ENCODE data around the gene CDNF. TPM values are rescaled to one million over a fixed set of nuclear protein-coding genes. Genes with fewer than 3 reads are reported as not detected.
"Not testable (repeated sequence)": the region's sequence is repeated elsewhere in the genome, so short reads cannot be mapped to it uniquely, and the experiment has no call there.

CDNF gene
- polyA plus RNA-seq, 1 donor (not counting 4 experiments of a cell fraction or from before 2014, with no cell fraction given): 1.4 TPM

- TF ChIP-seq EZH2 (IDR thresholded peaks at IDR 0.05; ENCODE audit: low read length): no peak
- no peak for TF ChIP-seq CTCF (optimal IDR thresholded peaks at IDR 0.05 in 1 of 3, IDR thresholded peaks at IDR 0.05 in 1 of 3, conservative IDR thresholded peaks at IDR 0.05 in 1 of 3; ENCODE audit: extremely low read depth in 1 of 3, insufficient read depth in 2 of 3, low read length in 3 of 3)
- DNase-seq (ENCODE audit: low read depth, low spot score) (no peak), FAIRE-seq (no peak)
- Histone ChIP-seq H4K20me1 (ENCODE audit: control insufficient read depth, extremely low read depth, insufficient read depth, low read length) (no peaks in the 10 kb centered on the region), H3K27ac (ENCODE audit: control insufficient read depth, insufficient read depth, low read length) (no peak overlapping the region), H3K79me2 (ENCODE audit: control insufficient read depth, insufficient read depth, low read length) (no peaks in the 10 kb centered on the region), H3K27me3 (ENCODE audit: control insufficient read depth, extremely low read depth, insufficient read depth, low read length) (no peaks in the 10 kb centered on the region), H3K9me1 (ENCODE audit: control insufficient read depth, extremely low read depth, insufficient read depth, low read length) (no peaks in the 10 kb centered on the region), H3K4me2 (ENCODE audit: control insufficient read depth, extremely low read depth, insufficient read depth, low read depth, low read length) (no peak overlapping the region), H3K9ac (ENCODE audit: control insufficient read depth, extremely low read depth, insufficient read depth, low read length) (no peak overlapping the region), H3K4me3 (ENCODE audit: control insufficient read depth in 2 of 3, extremely low read depth in 1 of 3, insufficient read depth in 2 of 3, low read depth in 1 of 3, low read length in 3 of 3) (no peak overlapping the region), H3K36me3 (ENCODE audit: control insufficient read depth in 2 of 2, extremely low read depth in 1 of 2, insufficient read depth in 2 of 2, low read length in 2 of 2) (no peaks in the 10 kb centered on the region), H2AFZ (ENCODE audit: control insufficient read depth, low read length) (no peak overlapping the region), H3K9me3 (ENCODE audit: control insufficient read depth, low read depth, low read length) (no peaks in the 10 kb centered on the region), H3K4me1 (ENCODE audit: control insufficient read depth, extremely low read depth, insufficient read depth, low read length) (peaks cover 11% of the 10 kb centered on the region)
- dilution Hi-C loops (cut with MboI; ENCODE audit: extremely low pct_ligation_motif_present, low sequenced_read_pairs): no loop called here
Measured at GRCh38 chr10:14820775-14821154, 17.1 kb downstream of the CDNF start.

- Histone ChIP-seq H3K4me3 (ENCODE audit: control insufficient read depth in 2 of 3, extremely low read depth in 1 of 3, insufficient read depth in 2 of 3, low read depth in 1 of 3, low read length in 3 of 3) (no peak overlapping the region), H3K9me1 (ENCODE audit: control insufficient read depth, extremely low read depth, insufficient read depth, low read length) (no peaks in the 10 kb centered on the region), H3K27me3 (ENCODE audit: control insufficient read depth, extremely low read depth, insufficient read depth, low read length) (no peaks in the 10 kb centered on the region), H3K27ac (ENCODE audit: control insufficient read depth, insufficient read depth, low read length) (peak overlapping the region; percentile 14), H3K9me3 (ENCODE audit: control insufficient read depth, low read depth, low read length) (no peaks in the 10 kb centered on the region), H4K20me1 (ENCODE audit: control insufficient read depth, extremely low read depth, insufficient read depth, low read length) (no peaks in the 10 kb centered on the region), H2AFZ (ENCODE audit: control insufficient read depth, low read length) (no peak overlapping the region), H3K9ac (ENCODE audit: control insufficient read depth, extremely low read depth, insufficient read depth, low read length) (no peak overlapping the region), H3K4me2 (ENCODE audit: control insufficient read depth, extremely low read depth, insufficient read depth, low read depth, low read length) (no peak overlapping the region), H3K4me1 (ENCODE audit: control insufficient read depth, extremely low read depth, insufficient read depth, low read length) (peaks cover 11% of the 10 kb centered on the region), H3K79me2 (ENCODE audit: control insufficient read depth, insufficient read depth, low read length) (no peaks in the 10 kb centered on the region), H3K36me3 (ENCODE audit: control insufficient read depth in 2 of 2, extremely low read depth in 1 of 2, insufficient read depth in 2 of 2, low read length in 2 of 2) (no peaks in the 10 kb centered on the region)
- peak; percentile 26 for FAIRE-seq
- TF ChIP-seq EZH2 (IDR thresholded peaks at IDR 0.05; ENCODE audit: low read length) (no peak), CTCF (optimal IDR thresholded peaks at IDR 0.05 in 1 of 3, IDR thresholded peaks at IDR 0.05 in 1 of 3, conservative IDR thresholded peaks at IDR 0.05 in 1 of 3; ENCODE audit: extremely low read depth in 1 of 3, insufficient read depth in 2 of 3, low read length in 3 of 3) (no peak)
- dilution Hi-C loops (cut with MboI; ENCODE audit: extremely low pct_ligation_motif_present, low sequenced_read_pairs): no loop called here
- DNase-seq (ENCODE audit: low read depth, low spot score): peak; percentile 73
Measured at GRCh38 chr10:14820010-14820774, 17.6 kb downstream of the CDNF start.

- H4K20me1 ChIP-seq (ENCODE audit: control insufficient read depth, extremely low read depth, insufficient read depth, low read length); H3K9me3 ChIP-seq (ENCODE audit: control insufficient read depth, low read depth, low read length); H3K4me3 ChIP-seq (ENCODE audit: control insufficient read depth in 2 of 3, extremely low read depth in 1 of 3, insufficient read depth in 2 of 3, low read depth in 1 of 3, low read length in 3 of 3); H3K79me2 ChIP-seq (ENCODE audit: control insufficient read depth, insufficient read depth, low read length); H3K9me1 ChIP-seq (ENCODE audit: control insufficient read depth, extremely low read depth, insufficient read depth, low read length); FAIRE-seq; H3K27me3 ChIP-seq (ENCODE audit: control insufficient read depth, extremely low read depth, insufficient read depth, low read length); dilution Hi-C loops (cut with MboI; ENCODE audit: extremely low pct_ligation_motif_present, low sequenced_read_pairs); DNase-seq (ENCODE audit: low read depth, low spot score); H2AFZ ChIP-seq (ENCODE audit: control insufficient read depth, low read length); H3K9ac ChIP-seq (ENCODE audit: control insufficient read depth, extremely low read depth, insufficient read depth, low read length); H3K36me3 ChIP-seq (ENCODE audit: control insufficient read depth in 2 of 2, extremely low read depth in 1 of 2, insufficient read depth in 2 of 2, low read length in 2 of 2); H3K27ac ChIP-seq (ENCODE audit: control insufficient read depth, insufficient read depth, low read length); H3K4me2 ChIP-seq (ENCODE audit: control insufficient read depth, extremely low read depth, insufficient read depth, low read depth, low read length): not testable (repeated sequence)
- peaks cover 11% of the 10 kb centered on the region for H3K4me1 ChIP-seq (ENCODE audit: control insufficient read depth, extremely low read depth, insufficient read depth, low read length)
Measured at GRCh38 chr10:14816717-14817116, 21.1 kb downstream of the CDNF start.
